ENCODE results near the gene KIF20B.

DNA sequence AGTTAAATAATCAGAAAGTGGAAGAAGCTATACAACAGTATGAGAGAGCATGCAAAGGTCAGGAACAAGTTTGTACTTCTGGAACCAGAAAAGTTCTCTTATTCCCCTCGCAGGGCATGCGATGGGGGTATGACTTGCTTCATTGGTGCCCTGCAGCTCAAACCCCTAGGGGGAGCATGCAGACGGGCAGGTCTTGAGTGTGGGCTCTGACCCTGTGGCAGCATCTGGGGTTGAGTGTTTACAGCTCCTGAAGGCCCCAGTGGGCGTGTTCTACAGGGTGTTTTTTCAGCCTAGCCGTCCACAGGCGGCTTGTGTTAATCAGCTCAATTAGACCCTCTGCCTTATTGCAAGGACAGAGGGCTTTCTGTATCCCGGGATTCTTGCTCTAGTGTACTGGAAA, 44.5 kb downstream of the KIF20B start:
- TF ChIP-seq POLR2A (IDR thresholded peaks at IDR 0.05) (no peak), CTCF (IDR thresholded peaks at IDR 0.05 in 8 of 11, conservative IDR thresholded peaks at IDR 0.05 in 3 of 11) (no peak), POLR2AphosphoS5 (IDR thresholded peaks at IDR 0.05) (no peak)

All from spleen (tissue), 7 donors.